Keratinocyte (primary cell): Measurements from ENCODE around the gene MSMP. TPM values are rescaled to one million over a fixed set of nuclear protein-coding genes. Genes with fewer than 3 reads are reported as not detected.

Experiments
- DNase-seq: peaks from one replicate; pipeline ENCODE4 v3.0.0-alpha.2; 2011; ENCODE audit warnings: low read depth, missing footprints, low spot score
- FAIRE-seq: peaks from 2 replicates; lab custom pipeline; 2011; peaks lifted over from hg19 to GRCh38; lab: Jason Lieb, UNC
- H2AFZ ChIP-seq: 2 replicates; pipeline ENCODE4 v1.6.0; 2012; ENCODE audit warnings: low read length, control low read depth, inconsistent platforms; ENCODE audit not compliant: control insufficient read depth
- H3K27ac ChIP-seq: 2 replicates; pipeline ENCODE4 v1.5.1; 2011; ENCODE audit warnings: low read length; ENCODE audit not compliant: control insufficient read depth, insufficient read depth
- H3K27me3 ChIP-seq: 3 replicates; pipeline ENCODE4 v1.6.0; 2011; ENCODE audit warnings: low read length; ENCODE audit not compliant: control insufficient read depth, insufficient read depth; ENCODE audit errors: extremely low read depth
- H3K36me3 ChIP-seq, 2 experiments: 2 replicates in 1 of 2; 3 replicates in 1 of 2; pipeline ENCODE4 v1.5.1; 2011; ENCODE audit warnings: low read length in 2 of 2, mild to moderate bottlenecking in 1 of 2; ENCODE audit not compliant: control insufficient read depth in 2 of 2, insufficient read depth in 2 of 2; ENCODE audit errors: extremely low read depth in 1 of 2
- H3K4me1 ChIP-seq: 3 replicates; pipeline ENCODE4 v1.5.1; 2011; ENCODE audit warnings: low read length; ENCODE audit not compliant: control insufficient read depth, insufficient read depth; ENCODE audit errors: extremely low read depth
- H3K4me2 ChIP-seq: 3 replicates; pipeline ENCODE4 v1.6.0; 2011; ENCODE audit warnings: low read depth, low read length; ENCODE audit not compliant: control insufficient read depth, insufficient read depth; ENCODE audit errors: extremely low read depth
- H3K4me3 ChIP-seq, 3 experiments: fragments of 200-600 bp in 1 of 3; sonication (generic) in 1 of 3; 2 replicates in 2 of 3; 3 replicates in 1 of 3; pipeline ENCODE4 v1.5.1; 2011 to 2016; ENCODE audit warnings: low read length in 3 of 3, mild to moderate bottlenecking in 3 of 3, control low read depth in 2 of 3, inconsistent platforms in 1 of 3, low read depth in 1 of 3, mixed read lengths in 1 of 3, mixed run types in 1 of 3, moderate library complexity in 1 of 3; ENCODE audit not compliant: control insufficient read depth in 2 of 3, insufficient read depth in 2 of 3; ENCODE audit errors: extremely low read depth in 1 of 3
- H3K79me2 ChIP-seq: 2 replicates; pipeline ENCODE4 v1.6.0; 2012; ENCODE audit warnings: low read length; ENCODE audit not compliant: control insufficient read depth, insufficient read depth
- H3K9ac ChIP-seq: 3 replicates; pipeline ENCODE4 v1.6.0; 2011; ENCODE audit warnings: low read length; ENCODE audit not compliant: control insufficient read depth, insufficient read depth; ENCODE audit errors: extremely low read depth
- H3K9me1 ChIP-seq: 3 replicates; pipeline ENCODE4 v1.6.0; 2011; ENCODE audit warnings: low read length; ENCODE audit not compliant: control insufficient read depth, insufficient read depth; ENCODE audit errors: extremely low read depth
- H3K9me3 ChIP-seq: 2 replicates; pipeline ENCODE4 v1.5.1; 2012; ENCODE audit warnings: low read depth, low read length; ENCODE audit not compliant: control insufficient read depth
- H4K20me1 ChIP-seq: 3 replicates; pipeline ENCODE4 v1.6.0; 2011; ENCODE audit warnings: low read length; ENCODE audit not compliant: control insufficient read depth, insufficient read depth; ENCODE audit errors: extremely low read depth
- EZH2 ChIP-seq: IDR thresholded peaks from one replicate; pipeline ENCODE4 v1.6.1; 2012; ENCODE audit warnings: inconsistent platforms, mild to moderate bottlenecking, low read length, moderate library complexity
- dilution Hi-C: fragments of 300-500 bp; cut with MboI; formaldehyde crosslinking; loops from one replicate; pipeline ENCODE4 v1.7.0; 2020; ENCODE audit warnings: low sequenced_read_pairs; ENCODE audit not compliant: extremely low pct_ligation_motif_present
- polyA plus RNA-seq, 5 experiments: library from polyadenylated mRNA; depleted of rRNA in 3 of 5; stranded (reverse) in 3 of 5; stranded (forward) in 1 of 5; unstranded in 1 of 5; fragments of >200 nt; gene quantifications; 1 replicate in 1 of 5; 2 replicates in 3 of 5; 3 replicates in 1 of 5; pipeline versions ENCODE4 v1.2.1 to v1.2.3, GENCODE V29; 2011 to 2012; ENCODE audit warnings: missing spikeins in 2 of 5, low read depth in 1 of 5, low replicate concordance in 1 of 5
- TF ChIP-seq, protein P1 (sequence below), 3 experiments: IDR thresholded peaks in 1 of 3; conservative IDR thresholded peaks in 1 of 3; optimal IDR thresholded peaks in 1 of 3; 2 replicates in 2 of 3; 3 replicates in 1 of 3; pipeline versions ENCODE3 to v1.5.1; 2011; ENCODE audit warnings: low read length in 3 of 3, mild to moderate bottlenecking in 3 of 3, moderate library complexity in 2 of 3, control low read depth in 1 of 3, inconsistent platforms in 1 of 3; ENCODE audit not compliant: insufficient read depth in 2 of 3; ENCODE audit errors: extremely low read depth in 1 of 3

The MSMP gene
- polyA plus RNA-seq, 1 donor (not counting 4 experiments of a cell fraction or from before 2014, with no cell fraction given) = not detected

DNA sequence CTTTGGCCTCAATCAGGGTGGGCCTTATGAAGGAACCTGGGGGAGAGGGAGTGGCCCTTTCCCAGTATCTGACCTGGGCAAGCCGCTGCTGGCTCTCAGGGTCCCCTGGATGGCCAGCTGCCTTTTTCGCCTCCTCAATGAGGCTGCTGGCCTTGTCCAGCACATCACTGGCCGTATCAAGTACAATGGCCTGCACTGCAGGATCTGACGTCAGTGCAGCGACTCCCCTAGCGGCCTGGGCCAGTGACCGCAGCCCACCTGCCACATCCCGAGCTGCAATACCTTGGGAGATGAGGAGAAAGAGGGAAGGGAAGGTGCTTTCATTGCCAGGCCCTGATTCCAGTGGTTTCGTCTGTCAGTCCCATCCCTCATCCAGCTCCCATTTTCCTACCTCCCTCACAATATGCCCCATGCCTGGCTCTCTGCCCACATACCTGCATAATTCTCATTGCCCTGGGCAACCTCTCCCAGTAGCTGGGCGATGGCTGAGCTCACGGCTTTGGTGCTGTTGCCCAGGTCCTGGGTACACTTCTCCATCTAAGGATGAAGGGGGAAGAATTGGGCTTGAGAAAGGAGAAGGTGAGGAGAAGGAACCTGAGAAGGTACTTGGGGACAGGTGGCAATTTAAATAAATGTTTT is 41.2 kb downstream of the MSMP start:
- H3K9me3 ChIP-seq = no peaks in the 10 kb centered on the region
- FAIRE-seq = no peak
- H3K79me2 ChIP-seq = no peaks in the 10 kb centered on the region
- no peaks in the 10 kb centered on the region for H3K27me3 ChIP-seq
- no peak overlapping the region for H3K4me3 ChIP-seq
- H4K20me1 ChIP-seq = peaks cover 3% of the 10 kb centered on the region
- dilution Hi-C loops = no loop called here
- no peak overlapping the region for H3K9ac ChIP-seq
- H3K9me1 ChIP-seq = no peaks in the 10 kb centered on the region
- no peaks in the 10 kb centered on the region for H3K4me1 ChIP-seq
- DNase-seq = no peak
- no peak overlapping the region for H3K4me2 ChIP-seq
- H3K36me3 ChIP-seq = peaks cover 64 to 78% of the 10 kb centered on the region in 2 experiments
- TF ChIP-seq EZH2 = no peak
- TF ChIP-seq, protein P1, sequence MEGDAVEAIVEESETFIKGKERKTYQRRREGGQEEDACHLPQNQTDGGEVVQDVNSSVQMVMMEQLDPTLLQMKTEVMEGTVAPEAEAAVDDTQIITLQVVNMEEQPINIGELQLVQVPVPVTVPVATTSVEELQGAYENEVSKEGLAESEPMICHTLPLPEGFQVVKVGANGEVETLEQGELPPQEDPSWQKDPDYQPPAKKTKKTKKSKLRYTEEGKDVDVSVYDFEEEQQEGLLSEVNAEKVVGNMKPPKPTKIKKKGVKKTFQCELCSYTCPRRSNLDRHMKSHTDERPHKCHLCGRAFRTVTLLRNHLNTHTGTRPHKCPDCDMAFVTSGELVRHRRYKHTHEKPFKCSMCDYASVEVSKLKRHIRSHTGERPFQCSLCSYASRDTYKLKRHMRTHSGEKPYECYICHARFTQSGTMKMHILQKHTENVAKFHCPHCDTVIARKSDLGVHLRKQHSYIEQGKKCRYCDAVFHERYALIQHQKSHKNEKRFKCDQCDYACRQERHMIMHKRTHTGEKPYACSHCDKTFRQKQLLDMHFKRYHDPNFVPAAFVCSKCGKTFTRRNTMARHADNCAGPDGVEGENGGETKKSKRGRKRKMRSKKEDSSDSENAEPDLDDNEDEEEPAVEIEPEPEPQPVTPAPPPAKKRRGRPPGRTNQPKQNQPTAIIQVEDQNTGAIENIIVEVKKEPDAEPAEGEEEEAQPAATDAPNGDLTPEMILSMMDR (optimal IDR thresholded peaks at IDR 0.05 in 1 of 3, IDR thresholded peaks at IDR 0.05 in 1 of 3, conservative IDR thresholded peaks at IDR 0.05 in 1 of 3; ENCODE audit: extremely low read depth in 1 of 3, insufficient read depth in 2 of 3, low read length in 3 of 3) = no peak
- H2AFZ ChIP-seq = no peak overlapping the region
- H3K27ac ChIP-seq = no peak overlapping the region

DNA sequence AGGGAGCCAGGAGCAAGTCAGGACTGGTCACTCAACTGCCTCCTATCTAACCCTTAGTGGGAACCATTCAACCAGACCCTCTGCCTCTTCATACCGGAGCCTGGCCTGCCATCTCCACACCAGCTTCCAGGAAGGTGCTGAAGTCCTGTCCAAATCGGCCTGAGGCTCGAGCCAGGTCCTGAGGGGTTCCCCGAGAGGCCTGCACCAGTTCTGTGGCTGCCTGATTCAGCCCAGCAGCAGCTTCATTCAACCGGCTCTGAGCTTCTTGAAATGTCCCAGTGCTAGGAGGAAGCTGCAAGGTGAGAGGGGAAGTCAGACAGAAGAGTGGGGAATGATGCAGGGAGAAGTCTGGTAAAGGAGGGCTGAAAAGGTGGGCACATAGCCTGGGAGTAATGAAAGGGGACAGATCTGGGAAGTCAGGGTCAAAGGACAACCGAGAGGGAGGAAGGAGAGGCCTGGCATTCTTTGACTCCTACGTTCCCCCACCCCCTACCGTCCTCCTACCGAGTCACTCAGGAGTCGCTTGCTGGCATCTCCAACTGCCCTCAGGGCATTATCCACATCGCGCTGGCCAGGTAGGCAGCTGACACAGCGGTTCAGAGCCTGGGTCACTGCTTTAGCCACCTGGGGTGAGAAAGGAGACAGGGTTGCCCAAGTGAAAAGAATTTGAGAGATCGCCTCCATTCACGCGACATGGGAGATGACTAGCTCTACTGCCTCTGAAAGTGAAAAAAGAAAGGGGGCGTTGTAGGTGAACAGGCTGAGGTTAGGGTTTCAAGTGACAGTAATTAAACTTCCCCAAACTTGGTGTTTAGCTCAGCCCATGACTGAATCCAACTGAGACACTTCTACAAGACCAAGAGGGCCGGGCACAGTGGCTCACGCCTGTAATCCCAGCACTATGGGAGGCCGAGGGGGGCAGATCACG is 42.3 kb downstream of the MSMP start:
- H3K4me3 ChIP-seq = no peak overlapping the region
- H4K20me1 ChIP-seq = peaks cover 3% of the 10 kb centered on the region
- H2AFZ ChIP-seq = no peak overlapping the region
- FAIRE-seq = no peak
- TF ChIP-seq, protein P1 (optimal IDR thresholded peaks at IDR 0.05 in 1 of 3, IDR thresholded peaks at IDR 0.05 in 1 of 3, conservative IDR thresholded peaks at IDR 0.05 in 1 of 3; ENCODE audit: extremely low read depth in 1 of 3, insufficient read depth in 2 of 3, low read length in 3 of 3) = no peak
- no peak overlapping the region for H3K9ac ChIP-seq
- H3K27me3 ChIP-seq = no peaks in the 10 kb centered on the region
- H3K9me1 ChIP-seq = no peaks in the 10 kb centered on the region
- dilution Hi-C loops = no loop called here
- no peak for DNase-seq
- H3K27ac ChIP-seq = no peak overlapping the region
- H3K36me3 ChIP-seq = peaks cover 60 to 78% of the 10 kb centered on the region in 2 experiments
- no peaks in the 10 kb centered on the region for H3K9me3 ChIP-seq
- no peaks in the 10 kb centered on the region for H3K79me2 ChIP-seq
- H3K4me2 ChIP-seq = no peak overlapping the region
- no peaks in the 10 kb centered on the region for H3K4me1 ChIP-seq
